Measurements from ENCODE around the gene AKR7A3. TPM values are rescaled to one million over a fixed set of nuclear protein-coding genes. Genes with fewer than 3 reads are reported as not detected.

The AKR7A3 gene
- polyA plus RNA-seq, 1 donor from 2014 or later, result 0.20 TPM

DNA sequence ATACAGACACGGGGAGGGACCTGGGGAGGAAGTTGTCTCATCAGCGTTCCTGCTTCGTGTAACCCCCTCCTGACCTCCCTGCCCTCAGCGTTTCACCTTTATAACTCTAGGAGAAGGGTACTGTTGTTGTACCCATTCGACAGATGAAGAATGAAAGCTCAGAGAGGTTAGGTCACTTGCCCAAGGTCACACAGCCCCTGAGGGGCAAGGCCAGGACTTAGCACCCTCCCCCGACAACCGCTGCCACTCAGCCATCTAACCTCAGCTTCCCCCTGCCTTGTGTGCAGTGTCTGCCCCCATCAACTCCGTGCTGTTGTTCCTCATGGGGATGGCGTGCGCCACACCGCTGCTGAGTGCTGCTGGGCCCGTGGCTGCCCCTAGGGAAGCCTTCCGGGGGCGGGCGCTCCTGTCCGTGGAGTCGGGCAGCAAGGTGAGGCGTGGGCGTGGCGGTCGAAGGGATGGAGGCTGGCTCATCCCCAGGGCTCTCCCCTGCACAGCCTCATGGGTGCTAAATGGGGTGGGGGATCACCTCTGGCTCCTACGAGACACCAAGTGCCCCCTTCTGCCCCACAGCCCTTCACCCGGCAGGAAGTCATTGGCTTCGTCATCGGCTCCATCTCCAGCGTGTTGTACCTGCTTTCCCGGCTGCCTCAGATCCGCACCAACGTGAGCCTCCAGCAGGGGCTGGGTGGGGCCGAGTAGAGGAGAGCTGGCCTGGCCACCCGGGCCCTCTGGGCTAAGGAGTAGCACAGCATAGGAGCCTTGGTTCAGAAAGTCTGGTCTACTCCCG is 37.6 kb upstream of the AKR7A3 start:
- peaks cover 5% of the 10 kb centered on the region for H3K36me3 Mint-ChIP-seq
- no peaks in the 10 kb centered on the region for H3K9me3 Mint-ChIP-seq
- H3K4me1 Mint-ChIP-seq, result peaks cover 0 to 4% (median 0%) of the 10 kb centered on the region in 3 donors
- no peaks in the 10 kb centered on the region for H3K27me3 Mint-ChIP-seq
- H3K4me3 Mint-ChIP-seq, result peak overlapping the region in 1 of 4 donors; percentile 76
- H3K27ac Mint-ChIP-seq, result peak overlapping the region in 2 of 3 donors; percentile 74 to 93

- peak overlapping the region in 2 of 3 donors; percentile 58 to 73 for H3K27ac Mint-ChIP-seq
- no peaks in the 10 kb centered on the region for H3K9me3 Mint-ChIP-seq
- H3K4me1 Mint-ChIP-seq, result peaks cover 0 to 4% (median 0%) of the 10 kb centered on the region in 3 donors
- H3K4me3 Mint-ChIP-seq, result no peak overlapping the region
- no peaks in the 10 kb centered on the region for H3K27me3 Mint-ChIP-seq
- peaks cover 5% of the 10 kb centered on the region for H3K36me3 Mint-ChIP-seq
These were observed 36.9 kb upstream of the AKR7A3 start for GRCh38 chr1:19325368-19325957.

- Mint-ChIP-seq H3K9me3 (no peaks in the 10 kb centered on the region), H3K36me3 (peaks cover 5% of the 10 kb centered on the region), H3K27me3 (no peaks in the 10 kb centered on the region), H3K4me3 (no peak overlapping the region), H3K4me1 (peaks cover 0 to 4% (median 0%) of the 10 kb centered on the region in 3 donors), H3K27ac (peak overlapping the region in 2 of 3 donors; percentile 58 to 73)
These were observed 36.1 kb upstream of the AKR7A3 start for GRCh38 chr1:19324665-19324990.

DNA sequence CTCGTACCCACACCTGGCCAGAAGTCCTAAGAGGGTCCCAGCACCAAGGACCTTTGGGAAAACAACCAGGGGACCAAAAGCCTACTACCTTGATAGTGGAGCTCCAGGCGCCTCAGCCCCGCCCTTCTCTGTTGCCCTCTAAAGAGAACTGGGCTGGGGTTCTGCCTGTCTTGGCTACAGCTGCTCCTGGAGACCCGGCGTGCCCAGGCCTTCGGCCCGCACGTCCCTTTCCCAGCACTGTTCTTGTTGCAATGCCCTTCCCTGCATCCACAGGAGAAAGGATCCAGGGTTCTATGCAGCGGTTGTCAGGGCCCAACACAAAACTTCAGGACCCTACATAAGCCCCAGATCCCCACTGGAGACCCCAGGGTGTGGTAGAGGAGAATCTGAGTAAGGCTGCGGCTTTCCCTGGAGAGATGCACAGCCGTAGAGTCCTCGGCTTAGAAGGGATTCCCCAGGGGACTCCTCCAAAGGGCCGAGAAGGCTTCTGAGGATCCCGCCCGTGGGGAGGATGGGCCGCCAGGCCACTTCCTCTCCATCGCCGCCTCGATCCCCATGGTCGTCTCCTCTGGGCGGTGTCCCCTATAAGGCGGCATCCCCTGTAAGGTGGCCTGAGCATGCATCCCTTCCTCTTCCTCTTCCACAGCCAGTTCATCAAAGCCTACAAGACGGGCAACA is 35.6 kb upstream of the AKR7A3 start:
- no peaks in the 10 kb centered on the region for H3K9me3 Mint-ChIP-seq
- H3K4me3 Mint-ChIP-seq, result no peak overlapping the region

GRCh38 chr1:19322481-19322880 is 33.9 kb upstream of the AKR7A3 start:
- H3K27ac Mint-ChIP-seq, result peak overlapping the region in 1 of 3 donors; percentile 67

More for the DNA sequence above, 35.6 kb upstream of the AKR7A3 start:
- Mint-ChIP-seq H3K27ac (peak overlapping the region in 2 of 3 donors; percentile 58 to 73), H3K27me3 (no peaks in the 10 kb centered on the region), H3K36me3 (peaks cover 5% of the 10 kb centered on the region), H3K4me1 (peaks cover 0 to 4% (median 0%) of the 10 kb centered on the region in 3 donors)

DNA sequence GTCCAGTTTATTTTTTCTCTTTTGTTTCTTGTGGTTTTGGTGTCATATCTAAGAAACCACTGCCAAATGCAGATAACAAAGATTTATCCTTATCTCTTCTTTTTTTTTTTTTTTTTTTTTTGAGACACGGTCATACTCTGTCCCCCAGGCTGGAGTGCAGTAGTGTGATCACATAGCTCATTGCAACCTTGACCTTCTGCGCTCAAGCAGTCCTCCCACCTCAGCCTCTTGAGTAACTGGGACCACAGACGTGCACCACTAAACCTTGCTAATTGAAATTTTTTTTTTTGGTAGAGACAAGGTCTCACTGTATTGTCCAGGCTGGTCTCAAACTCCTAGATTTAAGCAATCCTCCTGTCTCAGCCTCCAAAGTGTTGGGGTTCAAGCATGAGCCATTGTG is 32.5 kb upstream of the AKR7A3 start:
- no peaks in the 10 kb centered on the region for H3K9me3 Mint-ChIP-seq
- H3K27me3 Mint-ChIP-seq, result no peaks in the 10 kb centered on the region
- peaks cover 3 to 14% (median 12%) of the 10 kb centered on the region in 3 donors for H3K4me1 Mint-ChIP-seq
- H3K27ac Mint-ChIP-seq, result peak overlapping the region in 2 of 3 donors; percentile 21 to 87
- no peak overlapping the region for H3K4me3 Mint-ChIP-seq
- peaks cover 1% of the 10 kb centered on the region for H3K36me3 Mint-ChIP-seq

More at GRCh38 chr1:19322481-19322880, 33.9 kb upstream of the AKR7A3 start:
- Mint-ChIP-seq H3K4me1 (peaks cover 0 to 11% (median 3%) of the 10 kb centered on the region in 3 donors), H3K27me3 (no peaks in the 10 kb centered on the region), H3K36me3 (peaks cover 2% of the 10 kb centered on the region), H3K9me3 (no peaks in the 10 kb centered on the region), H3K4me3 (no peak overlapping the region)

DNA sequence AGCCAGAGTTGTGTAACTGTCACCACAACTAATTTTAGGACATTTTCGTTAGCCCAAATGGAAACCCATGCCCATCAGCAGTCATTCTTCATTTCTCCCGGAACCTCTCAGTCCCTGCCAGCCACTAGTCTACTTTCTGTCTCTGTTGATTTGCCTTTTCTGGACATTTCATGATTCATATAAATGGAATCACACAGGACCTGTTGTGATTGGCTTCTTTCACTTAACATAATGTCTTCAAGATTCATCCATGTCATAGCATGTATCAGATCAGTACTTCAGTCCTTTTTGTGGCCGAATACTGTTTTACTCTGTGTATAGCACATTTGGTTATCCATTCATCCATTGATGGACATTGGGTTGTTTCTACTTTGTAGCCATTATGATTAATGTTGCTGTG is 30.6 kb upstream of the AKR7A3 start:
- peaks cover 16 to 32% (median 22%) of the 10 kb centered on the region in 3 donors for H3K4me1 Mint-ChIP-seq
- no peaks in the 10 kb centered on the region for H3K36me3 Mint-ChIP-seq
- peak overlapping the region in 1 of 4 donors; percentile 45 for H3K4me3 Mint-ChIP-seq
- no peaks in the 10 kb centered on the region for H3K9me3 Mint-ChIP-seq
- no peaks in the 10 kb centered on the region for H3K27me3 Mint-ChIP-seq
- H3K27ac Mint-ChIP-seq, result peak overlapping the region in 2 of 3 donors; percentile 56 to 80

DNA sequence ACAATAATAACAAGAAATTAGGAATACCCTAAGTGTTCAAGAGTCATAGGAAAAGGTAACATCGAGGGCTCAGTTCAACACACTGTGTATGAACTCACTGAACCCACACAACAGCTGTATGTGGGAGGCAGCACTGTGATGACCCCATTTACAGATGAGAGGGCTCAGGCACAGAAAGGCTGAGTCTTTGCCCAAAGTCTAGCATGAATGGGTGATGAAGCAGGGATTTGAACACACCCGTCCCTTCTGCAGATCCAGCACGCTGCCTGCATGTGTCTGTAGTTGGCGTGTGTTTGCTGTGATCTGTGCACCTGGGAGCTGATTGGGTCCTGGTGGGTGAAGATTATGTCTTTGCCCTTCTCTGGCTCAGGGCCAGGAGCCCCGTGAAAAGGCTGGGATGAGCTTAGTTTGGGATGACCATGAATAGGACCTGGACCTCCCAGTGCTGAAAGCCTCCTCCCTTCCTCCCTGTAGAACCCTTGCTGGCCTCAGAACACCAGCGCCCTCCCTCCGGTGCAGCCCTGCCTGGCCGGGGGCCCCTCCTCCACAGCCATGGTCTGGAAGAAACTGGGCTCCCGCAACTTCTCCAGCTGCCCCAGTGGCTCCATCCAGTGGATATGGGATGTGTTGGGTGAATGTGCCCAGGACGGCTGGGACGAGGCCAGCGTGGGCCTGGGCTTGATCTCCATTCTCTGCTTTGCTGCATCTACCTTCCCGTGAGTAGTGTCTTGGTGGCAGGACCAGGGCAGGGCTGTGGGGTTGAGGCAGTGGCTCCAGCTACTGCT is 28.7 kb upstream of the AKR7A3 start:
- peak overlapping the region in 2 of 4 donors; percentile 12 to 55 for H3K4me3 Mint-ChIP-seq
- peak overlapping the region in 2 of 3 donors; percentile 93 to 98 for H3K27ac Mint-ChIP-seq
- H3K9me3 Mint-ChIP-seq, result no peaks in the 10 kb centered on the region
- no peaks in the 10 kb centered on the region for H3K36me3 Mint-ChIP-seq
- peaks cover 30 to 46% (median 36%) of the 10 kb centered on the region in 3 donors for H3K4me1 Mint-ChIP-seq
- H3K27me3 Mint-ChIP-seq, result no peaks in the 10 kb centered on the region

GRCh38 chr1:19315378-19316198 is 27.0 kb upstream of the AKR7A3 start:
- Mint-ChIP-seq H3K27ac (peak overlapping the region; percentile 94 to 98 (median 96)), H3K9me3 (no peaks in the 10 kb centered on the region), H3K4me1 (peaks cover 35 to 52% (median 43%) of the 10 kb centered on the region in 3 donors), H3K36me3 (peaks cover 4% of the 10 kb centered on the region), H3K27me3 (no peaks in the 10 kb centered on the region), H3K4me3 (peak overlapping the region; percentile 63 to 93 (median 80))

- Mint-ChIP-seq H3K36me3 (peaks cover 6% of the 10 kb centered on the region), H3K27me3 (no peaks in the 10 kb centered on the region), H3K27ac (peak overlapping the region; percentile 94 to 98 (median 96)), H3K4me1 (peaks cover 37 to 55% (median 45%) of the 10 kb centered on the region in 3 donors), H3K9me3 (no peaks in the 10 kb centered on the region), H3K4me3 (peak overlapping the region; percentile 12 to 93 (median 91))
These were observed 25.7 kb upstream of the AKR7A3 start for GRCh38 chr1:19313961-19314882.

- peaks cover 40 to 60% (median 46%) of the 10 kb centered on the region in 3 donors for H3K4me1 Mint-ChIP-seq
These were observed 25.0 kb upstream of the AKR7A3 start for GRCh38 chr1:19313636-19313959.

GRCh38 chr1:19312782-19313635 is 24.4 kb upstream of the AKR7A3 start:
- Mint-ChIP-seq H3K27me3 (no peaks in the 10 kb centered on the region), H3K4me1 (peaks cover 40 to 57% (median 46%) of the 10 kb centered on the region in 3 donors), H3K36me3 (peaks cover 6% of the 10 kb centered on the region), H3K9me3 (no peaks in the 10 kb centered on the region), H3K4me3 (peak overlapping the region; percentile 84 to 93 (median 91)), H3K27ac (peak overlapping the region; percentile 94 to 98 (median 96))

More at GRCh38 chr1:19313636-19313959, 25.0 kb upstream of the AKR7A3 start:
- H3K27me3 Mint-ChIP-seq, result no peaks in the 10 kb centered on the region
- H3K27ac Mint-ChIP-seq, result peak overlapping the region; percentile 94 to 98 (median 96)
- no peaks in the 10 kb centered on the region for H3K9me3 Mint-ChIP-seq
- H3K36me3 Mint-ChIP-seq, result peaks cover 6% of the 10 kb centered on the region
- H3K4me3 Mint-ChIP-seq, result peak overlapping the region; percentile 84 to 93 (median 91)
